Type B pancreatic cell (in vitro differentiated cells): ENCODE data around the gene TPK1. TPM values are rescaled to one million over a fixed set of nuclear protein-coding genes. Genes with fewer than 3 reads are reported as not detected.

Experiments
- DNase-seq: peaks from one replicate; pipeline ENCODE4 v3.0.0; 2021; ENCODE audit warnings: mixed read lengths; ENCODE audit not compliant: unreplicated experiment; ENCODE audit errors: extremely low spot score
- H3K27ac Mint-ChIP-seq: 2 replicates; pipeline ENCODE4 v1.8.0; 2021; ENCODE audit warnings: mild to moderate bottlenecking, mixed read lengths
- H3K27me3 Mint-ChIP-seq: 2 replicates; pipeline ENCODE4 v1.8.0; 2021; ENCODE audit warnings: mixed read lengths
- H3K36me3 Mint-ChIP-seq: 2 replicates; pipeline ENCODE4 v1.8.0; 2021; ENCODE audit warnings: mixed read lengths
- H3K4me1 Mint-ChIP-seq: one replicate; pipeline ENCODE4 v1.8.0; 2021; ENCODE audit warnings: mixed read lengths; ENCODE audit not compliant: unreplicated experiment
- H3K4me3 Mint-ChIP-seq: 2 replicates; pipeline ENCODE4 v1.8.0; 2021; ENCODE audit warnings: mild to moderate bottlenecking, mixed read lengths
- H3K9me3 Mint-ChIP-seq: 2 replicates; pipeline ENCODE4 v1.8.0; 2021; ENCODE audit warnings: mixed read lengths
- CTCF ChIP-seq: fragments of 200-600 bp; sonication (generic); conservative IDR thresholded peaks from 2 replicates; pipeline ENCODE4 v1.5.0; 2021; ENCODE audit warnings: antibody characterized with exemption, mild to moderate bottlenecking
- total RNA-seq: library from RNA; stranded (reverse); gene quantifications from 2 replicates; pipeline ENCODE4 v1.2.1, GENCODE V29; 2021; ENCODE audit warnings: low replicate concordance

The TPK1 gene
- total RNA-seq, 1 donor from 2014 or later = 3.2 TPM

DNA sequence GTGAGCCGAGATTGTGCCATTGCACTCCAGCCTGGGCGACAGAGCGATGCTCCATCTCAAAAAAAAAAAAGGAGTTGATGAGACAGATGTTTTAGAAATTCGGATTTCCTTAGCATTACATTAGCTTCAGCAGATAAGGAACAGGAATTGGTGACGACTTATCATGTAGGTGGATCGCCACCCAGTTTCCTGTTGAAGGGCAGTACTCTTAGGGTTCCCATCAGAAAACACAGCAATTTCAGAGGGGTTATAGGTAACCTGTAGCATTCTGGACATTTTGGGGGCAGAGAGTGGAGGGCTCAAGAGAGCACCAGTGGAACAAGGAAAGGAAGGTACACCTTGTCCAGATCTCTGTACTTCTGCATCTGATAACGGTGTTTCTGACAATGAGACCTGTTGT lies 286.0 kb downstream of the TPK1 start:
- Mint-ChIP-seq H3K4me1 (no peaks in the 10 kb centered on the region), H3K36me3 (no peaks in the 10 kb centered on the region), H3K27me3 (no peaks in the 10 kb centered on the region), H3K4me3 (no peak overlapping the region), H3K9me3 (no peaks in the 10 kb centered on the region), H3K27ac (no peak overlapping the region)
- DNase-seq = no peak
- TF ChIP-seq CTCF = no peak

DNA sequence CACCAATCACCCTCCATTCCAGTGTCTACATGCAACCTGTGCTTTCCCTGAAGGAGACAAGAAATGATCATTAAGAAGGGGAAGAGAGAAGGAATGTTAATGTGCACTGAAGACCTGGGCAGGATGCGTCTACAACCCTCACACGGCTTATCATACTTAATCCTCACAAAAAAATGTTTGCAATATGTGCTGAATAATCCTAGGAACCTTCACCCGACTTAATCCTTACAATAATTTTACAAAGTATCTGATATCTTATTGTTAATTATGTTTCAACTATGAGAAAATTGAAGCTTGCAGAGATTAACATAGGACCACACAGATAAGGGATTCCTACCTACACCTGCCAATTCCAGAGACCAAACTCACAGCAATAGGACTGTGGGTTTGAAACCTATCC lies 287.3 kb downstream of the TPK1 start:
- H3K4me1 Mint-ChIP-seq = no peaks in the 10 kb centered on the region
- no peak for DNase-seq
- no peak for TF ChIP-seq CTCF
- H3K36me3 Mint-ChIP-seq = no peaks in the 10 kb centered on the region
- no peaks in the 10 kb centered on the region for H3K27me3 Mint-ChIP-seq
- no peak overlapping the region for H3K4me3 Mint-ChIP-seq
- H3K9me3 Mint-ChIP-seq = no peaks in the 10 kb centered on the region
- H3K27ac Mint-ChIP-seq = no peak overlapping the region

- Mint-ChIP-seq H3K4me1 (no peaks in the 10 kb centered on the region), H3K27me3 (no peaks in the 10 kb centered on the region), H3K27ac (no peak overlapping the region), H3K9me3 (no peaks in the 10 kb centered on the region), H3K36me3 (no peaks in the 10 kb centered on the region), H3K4me3 (no peak overlapping the region)
- no peak for TF ChIP-seq CTCF
- no peak for DNase-seq
Measured at GRCh38 chr7:144547888-144548287, 288.0 kb downstream of the TPK1 start.

DNA sequence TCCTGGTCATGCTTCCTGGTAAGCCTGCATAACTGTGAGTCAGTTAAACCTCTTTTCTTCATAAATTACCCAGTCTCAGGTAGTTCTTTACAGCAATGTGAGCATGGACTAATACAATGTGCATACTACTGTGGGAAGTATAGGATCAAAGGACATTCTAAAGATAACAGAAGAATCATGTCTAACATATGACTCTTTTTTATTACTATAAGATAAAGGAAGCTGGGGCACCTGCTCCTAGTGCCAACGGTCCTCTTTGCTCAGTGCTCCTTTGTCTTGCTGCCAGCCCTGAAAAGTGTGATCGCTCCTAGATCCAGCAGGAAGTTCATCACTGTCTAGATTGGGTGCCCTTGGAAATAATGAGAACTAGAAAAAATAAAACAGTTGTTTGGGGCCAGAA lies 289.1 kb downstream of the TPK1 start:
- Mint-ChIP-seq H3K9me3 (no peaks in the 10 kb centered on the region), H3K4me1 (no peaks in the 10 kb centered on the region), H3K27me3 (no peaks in the 10 kb centered on the region), H3K4me3 (no peak overlapping the region), H3K27ac (no peak overlapping the region), H3K36me3 (no peaks in the 10 kb centered on the region)
- no peak for TF ChIP-seq CTCF
- no peak for DNase-seq

GRCh38 chr7:144545330-144545729 lies 290.5 kb downstream of the TPK1 start:
- no peak for TF ChIP-seq CTCF
- no peak for DNase-seq
- Mint-ChIP-seq H3K4me1 (no peaks in the 10 kb centered on the region), H3K27ac (no peak overlapping the region), H3K9me3 (no peaks in the 10 kb centered on the region), H3K4me3 (no peak overlapping the region), H3K36me3 (no peaks in the 10 kb centered on the region), H3K27me3 (peaks cover 3% of the 10 kb centered on the region)

GRCh38 chr7:144534655-144535395 lies 301.0 kb downstream of the TPK1 start:
- Mint-ChIP-seq H3K4me1 (no peaks in the 10 kb centered on the region), H3K4me3 (no peak overlapping the region), H3K9me3 (no peaks in the 10 kb centered on the region), H3K27ac (no peak overlapping the region), H3K27me3 (no peaks in the 10 kb centered on the region), H3K36me3 (no peaks in the 10 kb centered on the region)
- no peak for TF ChIP-seq CTCF
- DNase-seq = no peak
